Psoas muscle (tissue), 8 donors: Measurements from ENCODE around the gene CACNA1A. TPM values are rescaled to one million over a fixed set of nuclear protein-coding genes. Genes with fewer than 3 reads are reported as not detected.
A peak's percentile ranks its signal among the peaks of the same experiment; 100 is the strongest.

Experiments used
- ATAC-seq, 4 donors: fragments of 200-7000 bp; cut with Tn5 transposase; one replicate each; pipeline ENCODE4 v1.9.1; 2020; ENCODE audit warnings: moderate library complexity in 3 of 4, mild to moderate bottlenecking in 2 of 4
- DNase-seq, 2 donors: peaks; one replicate each; pipeline ENCODE4 v3.0.0-alpha.2; 2020
- H3K27ac ChIP-seq: fragments of 200-600 bp; one replicate; pipeline ENCODE4 v1.8.0; 2022
- H3K27me3 ChIP-seq, 3 donors: fragments of 200-600 bp in 1 of 3; one replicate each; pipeline versions ENCODE4 v1.6.1 to v1.8.0; 2013 to 2022; ENCODE audit warnings: low read length in 2 of 3, mild to moderate bottlenecking in 2 of 3, moderate library complexity in 1 of 3; ENCODE audit not compliant: insufficient read depth in 3 of 3
- H3K36me3 ChIP-seq, 2 donors: fragments of 200-600 bp in 1 of 2; one replicate each; pipeline versions ENCODE4 v1.6.1 to v1.8.0; 2013 to 2022; ENCODE audit warnings: low read depth in 1 of 2, mild to moderate bottlenecking in 1 of 2, moderate library complexity in 1 of 2; ENCODE audit not compliant: insufficient read depth in 1 of 2
- H3K4me1 ChIP-seq: fragments of 200-600 bp; one replicate; pipeline ENCODE4 v1.8.0; 2022
- H3K4me3 ChIP-seq: fragments of 200-600 bp; one replicate; pipeline ENCODE4 v1.8.0; 2022; ENCODE audit warnings: mild to moderate bottlenecking
- H3K9me3 ChIP-seq: fragments of 200-600 bp; one replicate; pipeline ENCODE4 v1.8.0; 2022
- CTCF ChIP-seq: fragments of 200-600 bp; IDR thresholded peaks from one replicate; pipeline ENCODE4 v1.8.0; 2022; ENCODE audit warnings: antibody characterized with exemption
- WGBS, 3 donors: extraction: QIAGEN DNeasy Blood & Tissue Kit; methylation state at CpG; one replicate each; pipeline versions ENCODE4 v1.1.6 to v1.1.7; 2013; 5-methylcytosine and 5-hydroxymethylcytosine counted together
- intact Hi-C, 2 donors: fragments of 100-400 bp; cut with DNase I; formaldehyde crosslinking; loops; one replicate each; pipeline versions ENCODE4 v1.11.0 to v1.14.2; 2022
- polyA plus RNA-seq, 3 donors: library from polyadenylated mRNA; stranded (reverse); fragments of 200-250 nt; gene quantifications; one replicate each; pipeline ENCODE4 v1.2.3, GENCODE V29; 2013
- total RNA-seq, 4 donors: library from RNA; stranded (reverse); fragmentation: NEBNext Ultra II Directional in 2 of 4; extraction: Animal tissue kit (Norgen Biotek cat#: 25700) in 2 of 4; gene quantifications; one replicate each; pipeline versions ENCODE4 v1.2.1 to v1.2.4, GENCODE V29; 2021 to 2023
- donor health status: healthy with polysubstance abuse.
- donor health status: DM: no; HTN: no; CAD: no; lungs with moderate emphysema.
- donor health status: Bipolar disorder and iron deficiency.
- donor health status: healthy.
- donor health status: DM: yes; HTN: yes; CAD: no.
- donor health status: DM: no; HTN: no; CAD: no.
- donor health status: DM: no; HTN: no; CAD: no.
- donor health status: DM: yes; HTN: yes; CAD: no.

CACNA1A gene
- total and polyA plus RNA-seq, 7 donors, result 0.14 to 0.60 (median 0.36) TPM

- no peaks in the 10 kb centered on the region for H3K9me3 ChIP-seq
- TF ChIP-seq CTCF, result no peak
- 36% methylated on average over 10 of the region's 10 CpGs for WGBS, 3 donors
- intact Hi-C loops, result no loop called here
- no peak overlapping the region for H3K4me3 ChIP-seq
- ATAC-seq (no peak), DNase-seq (no peak)
- no peaks in the 10 kb centered on the region for H3K36me3 ChIP-seq
- H3K4me1 ChIP-seq, result no peaks in the 10 kb centered on the region
- no peaks in the 10 kb centered on the region for H3K27me3 ChIP-seq
- no peak overlapping the region for H3K27ac ChIP-seq
Observed at GRCh38 chr19:13441810-13442512, 64.3 kb downstream of the CACNA1A start.

- Histone ChIP-seq H3K27me3 (no peaks in the 10 kb centered on the region), H3K4me1 (no peaks in the 10 kb centered on the region), H3K36me3 (no peaks in the 10 kb centered on the region), H3K27ac (no peak overlapping the region), H3K9me3 (no peaks in the 10 kb centered on the region), H3K4me3 (no peak overlapping the region)
- intact Hi-C loops, result no loop called here
- WGBS, 3 donors, result 69 to 77% (median 70%) methylated on average over 6 of the region's 6 CpGs
- no peak for TF ChIP-seq CTCF
- ATAC-seq, result no peak
- DNase-seq, result no peak
Observed at GRCh38 chr19:13437919-13438618, 68.2 kb downstream of the CACNA1A start.

GRCh38 chr19:13436352-13436751 lies 69.9 kb downstream of the CACNA1A start:
- intact Hi-C loops, result no loop called here
- H3K27ac ChIP-seq, result no peak overlapping the region
- H3K4me1 ChIP-seq, result no peaks in the 10 kb centered on the region
- no peak overlapping the region for H3K4me3 ChIP-seq
- DNase-seq (no peak), ATAC-seq (no peak)
- TF ChIP-seq CTCF, result no peak
- no peaks in the 10 kb centered on the region for H3K36me3 ChIP-seq
- no peaks in the 10 kb centered on the region for H3K27me3 ChIP-seq
- H3K9me3 ChIP-seq, result no peaks in the 10 kb centered on the region
- 56 to 71% (median 68%) methylated on average over 1 of the region's 1 CpG for WGBS, 3 donors

- intact Hi-C loops, result no loop called here
- WGBS, 3 donors, result 70 to 76% (median 70%) methylated on average over 5 of the region's 5 CpGs
- Histone ChIP-seq H3K27ac (no peak overlapping the region), H3K36me3 (no peaks in the 10 kb centered on the region), H3K9me3 (peaks cover 5% of the 10 kb centered on the region), H3K4me1 (no peaks in the 10 kb centered on the region), H3K27me3 (no peaks in the 10 kb centered on the region), H3K4me3 (no peak overlapping the region)
- peak; percentile 33 to 55 for DNase-seq
- peak; percentile 35 for TF ChIP-seq CTCF
- no peak for ATAC-seq
Observed at GRCh38 chr19:13430790-13431582, 75.3 kb downstream of the CACNA1A start.
